LHCN-M2 (cell line): ENCODE measurements around the gene BABAM2. TPM values are rescaled to one million over a fixed set of nuclear protein-coding genes. Genes with fewer than 3 reads are reported as not detected.

Source experiments
- DNase-seq: peaks from one replicate; pipeline ENCODE4 v3.0.0-alpha.2; 2012; ENCODE audit warnings: low read depth
- total RNA-seq: library from RNA; depleted of rRNA; stranded (reverse); fragments of >200 nt; gene quantifications from 2 replicates; pipeline ENCODE4 v1.2.3, GENCODE V29; 2014

BABAM2 gene
- total RNA-seq, 1 experiment from 2014 or later: 36.6 TPM

- DNase-seq: no peak
Observed at GRCh38 chr2:28305202-28305601, 414.7 kb downstream of the BABAM2 start.

DNA sequence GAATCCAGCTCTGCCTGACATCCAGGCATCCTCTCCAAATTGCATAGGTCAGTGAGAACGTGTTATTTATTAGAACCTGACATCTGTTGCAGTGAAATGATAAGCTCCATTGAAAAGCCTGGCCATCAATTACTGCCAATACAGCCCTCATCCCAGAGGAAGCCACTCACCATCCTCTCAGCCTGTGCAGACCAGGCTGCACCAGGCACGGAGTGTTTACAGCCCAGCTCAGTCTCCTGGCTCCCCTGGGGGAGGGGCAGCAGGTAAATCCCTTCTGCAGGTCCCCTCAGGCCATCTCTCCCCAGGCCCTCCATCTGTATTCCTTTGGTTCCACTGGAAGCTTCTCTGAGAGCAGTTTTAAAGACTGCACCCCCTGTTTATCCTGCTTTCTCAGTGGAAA lies 419.6 kb downstream of the BABAM2 start:
- DNase-seq: no peak

GRCh38 chr2:28311660-28312249 lies 421.2 kb downstream of the BABAM2 start:
- no peak for DNase-seq

- DNase-seq: no peak
Observed at GRCh38 chr2:28312307-28313219, 422.0 kb downstream of the BABAM2 start.

- no peak for DNase-seq
Observed at GRCh38 chr2:28313220-28313784, 422.8 kb downstream of the BABAM2 start.

DNA sequence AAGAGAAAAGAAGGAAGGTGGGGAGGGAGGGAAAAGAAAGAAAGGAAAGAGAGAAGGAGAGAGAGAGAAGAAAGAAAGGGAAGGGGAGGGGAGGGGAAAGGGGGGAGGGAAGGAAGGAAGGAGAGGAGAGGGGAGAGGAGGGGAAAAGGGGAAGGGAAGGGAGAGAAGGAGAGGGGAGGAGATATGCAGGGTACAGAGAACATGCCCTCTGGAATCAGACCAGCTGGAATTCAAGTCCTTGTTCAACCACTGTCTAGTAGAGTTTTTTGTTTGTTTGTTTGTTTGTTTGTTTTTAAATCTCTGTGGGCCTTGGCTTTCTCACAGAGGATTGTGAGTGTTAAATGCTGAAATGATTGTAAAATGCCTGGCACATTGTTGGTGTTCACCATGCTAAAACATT lies 424.4 kb downstream of the BABAM2 start:
- no peak for DNase-seq

DNA sequence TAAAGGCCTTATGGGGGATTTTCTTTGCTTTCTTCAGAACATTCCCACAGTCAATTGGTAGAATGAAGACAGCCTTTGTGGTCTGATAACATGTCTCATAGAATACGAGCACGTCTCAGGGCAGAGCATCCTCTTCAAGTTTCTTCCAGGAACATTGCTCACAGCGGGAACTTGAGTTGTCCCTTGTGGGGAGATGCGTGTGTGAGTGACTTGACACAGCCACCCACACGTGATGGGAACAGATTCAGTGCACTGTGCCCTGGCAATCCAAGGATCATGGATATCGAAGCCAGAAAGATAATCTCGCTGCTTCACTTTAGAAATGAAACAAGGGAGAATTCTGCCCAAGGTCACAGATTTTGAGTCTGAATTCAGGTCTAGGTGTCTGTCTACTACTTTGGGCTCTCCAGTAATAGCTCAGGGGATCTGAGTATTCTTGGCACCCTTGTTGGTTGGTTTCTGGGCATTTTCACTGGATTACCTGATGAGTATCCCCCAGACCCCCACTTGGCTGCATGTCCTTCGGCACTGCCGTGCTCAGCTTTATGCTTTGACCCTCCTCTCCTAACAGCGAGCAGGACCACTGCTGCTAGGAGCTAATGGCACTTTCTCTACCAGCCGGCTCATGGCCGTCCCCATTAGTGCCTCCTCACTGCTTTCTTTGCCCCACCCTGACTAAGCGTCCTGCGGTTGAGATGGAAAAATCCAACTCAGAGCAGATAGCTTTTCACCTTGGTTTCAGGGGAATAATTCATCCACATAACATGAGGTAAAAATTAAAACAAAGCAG lies 426.2 kb downstream of the BABAM2 start:
- no peak for DNase-seq

DNA sequence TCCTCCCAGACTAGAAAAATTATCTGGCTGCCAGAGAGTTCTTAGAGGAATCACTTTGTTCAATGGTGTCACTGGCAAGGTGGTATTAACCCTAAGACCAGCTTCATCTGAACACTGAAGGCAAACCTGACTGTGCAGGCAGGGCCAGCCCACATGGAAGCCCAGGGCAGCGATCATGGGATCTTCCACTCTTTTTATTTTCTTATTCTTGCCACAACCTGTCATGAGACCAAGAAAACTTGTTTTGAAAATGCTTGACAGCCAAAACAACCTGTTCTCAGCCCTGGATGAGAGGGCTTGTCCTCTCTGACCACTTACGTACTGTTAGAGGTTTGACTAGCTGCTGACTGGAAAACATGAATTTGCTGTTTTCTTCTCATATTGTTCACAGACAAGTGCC lies 426.9 kb downstream of the BABAM2 start:
- no peak for DNase-seq

- no peak for DNase-seq
Observed at GRCh38 chr2:28318023-28318422, 427.5 kb downstream of the BABAM2 start.

- no peak for DNase-seq
Observed at GRCh38 chr2:28318462-28319117, 428.1 kb downstream of the BABAM2 start.

DNA sequence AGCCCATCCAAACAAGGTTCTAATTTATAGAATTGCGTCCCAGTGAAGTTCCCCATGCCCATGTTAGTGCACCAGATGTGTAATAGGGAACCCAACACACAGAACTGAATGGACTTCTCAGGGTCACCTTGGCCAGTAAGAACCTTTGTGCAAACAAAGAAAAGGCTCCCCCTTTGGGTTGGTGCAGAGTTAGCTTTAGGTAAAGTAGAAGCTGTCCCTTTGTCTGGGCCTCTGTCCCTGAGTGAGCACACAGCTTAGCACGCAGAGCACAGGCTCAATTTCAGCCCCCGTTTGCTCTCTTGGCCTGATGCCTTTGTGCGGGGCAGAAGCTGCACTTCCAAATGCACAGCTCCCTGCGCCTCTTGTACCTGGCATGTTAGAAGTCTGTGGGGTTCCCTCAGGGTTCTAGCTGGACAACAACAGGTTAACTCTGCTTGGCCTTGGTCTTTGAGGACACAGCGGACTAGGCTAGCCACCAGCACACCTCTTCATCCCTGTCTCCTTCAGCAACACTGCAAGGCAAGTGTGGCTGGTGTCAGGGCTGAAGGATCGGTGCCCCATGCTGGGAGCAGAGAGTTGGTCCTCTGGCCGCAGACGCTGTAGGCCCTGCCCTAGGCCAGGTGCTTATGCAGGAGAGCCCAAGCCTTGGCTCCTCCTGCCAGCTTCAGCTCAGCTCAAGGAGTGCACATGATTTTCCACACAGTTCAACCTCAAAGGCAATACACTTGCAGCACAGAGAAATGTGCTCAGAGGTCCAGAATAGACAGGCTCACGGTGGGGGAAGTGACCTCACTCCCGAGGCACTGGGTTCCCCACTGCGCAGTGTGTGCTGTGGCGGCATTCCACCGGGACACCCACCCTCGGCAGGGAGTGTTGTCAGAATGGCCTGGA lies 428.8 kb downstream of the BABAM2 start:
- no peak for DNase-seq

DNA sequence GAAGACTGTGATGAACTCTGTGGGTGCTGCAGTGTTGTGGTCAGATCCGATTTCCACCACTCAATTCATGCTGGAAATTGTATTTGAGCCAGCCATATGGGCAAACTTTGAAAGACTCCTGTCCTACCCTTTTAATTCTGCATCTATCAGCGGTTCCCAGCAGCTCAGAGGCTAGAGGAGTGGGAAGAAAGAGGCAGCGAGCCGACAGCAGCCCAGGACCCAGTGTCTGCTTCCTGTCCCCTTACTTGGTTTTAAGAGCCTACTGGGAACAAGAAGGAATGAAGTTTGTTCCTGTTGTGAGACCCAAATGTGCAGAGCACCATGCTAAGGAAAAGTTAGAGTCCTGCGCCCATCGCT lies 429.5 kb downstream of the BABAM2 start:
- DNase-seq: no peak

DNA sequence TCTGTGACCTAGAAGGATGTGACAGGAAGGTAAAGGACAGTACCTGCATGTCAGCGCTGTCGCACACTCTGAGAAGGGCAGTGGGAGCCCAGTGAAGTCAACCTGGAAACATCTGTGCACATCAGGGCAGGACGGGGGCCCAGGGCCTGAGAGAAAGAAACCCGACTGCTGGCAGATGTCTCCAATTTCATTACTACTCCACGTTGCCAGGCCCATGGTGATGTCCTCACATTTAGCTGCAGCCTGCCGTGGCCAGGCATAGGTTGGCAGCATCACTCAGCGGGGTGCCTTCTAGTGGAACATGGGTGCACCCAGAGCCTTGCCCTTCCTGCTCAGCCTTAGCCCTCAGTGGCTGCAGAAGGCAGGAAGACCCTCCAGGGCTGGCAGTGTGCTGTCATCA lies 429.8 kb downstream of the BABAM2 start:
- DNase-seq: no peak

- no peak for DNase-seq
Observed at GRCh38 chr2:28321426-28321825, 430.9 kb downstream of the BABAM2 start.

- no peak for DNase-seq
Observed at GRCh38 chr2:28322051-28322450, 431.5 kb downstream of the BABAM2 start.

- DNase-seq: no peak
Observed at GRCh38 chr2:28322456-28322855, 431.9 kb downstream of the BABAM2 start.

- no peak for DNase-seq
Observed at GRCh38 chr2:28322981-28323396, 432.5 kb downstream of the BABAM2 start.

DNA sequence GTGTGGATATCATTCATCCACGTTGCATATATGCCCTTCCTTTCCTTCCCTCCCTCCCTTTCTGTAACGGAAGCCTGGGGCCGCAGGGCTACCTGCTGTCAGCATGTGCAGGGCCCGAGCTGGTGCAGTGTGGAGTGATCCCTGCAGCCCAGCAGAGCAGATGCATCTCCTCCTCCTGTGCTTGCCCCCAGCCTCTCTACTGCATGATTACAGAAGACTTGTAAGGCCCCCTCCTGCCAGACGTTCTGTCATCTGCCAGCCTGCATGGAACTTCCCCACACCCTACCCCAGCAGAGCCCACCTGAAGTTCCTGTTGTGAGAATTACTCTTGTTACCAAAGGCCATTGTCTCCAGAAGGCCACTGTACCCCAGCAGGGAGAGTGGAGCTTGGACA lies 434.6 kb downstream of the BABAM2 start:
- no peak for DNase-seq

DNA sequence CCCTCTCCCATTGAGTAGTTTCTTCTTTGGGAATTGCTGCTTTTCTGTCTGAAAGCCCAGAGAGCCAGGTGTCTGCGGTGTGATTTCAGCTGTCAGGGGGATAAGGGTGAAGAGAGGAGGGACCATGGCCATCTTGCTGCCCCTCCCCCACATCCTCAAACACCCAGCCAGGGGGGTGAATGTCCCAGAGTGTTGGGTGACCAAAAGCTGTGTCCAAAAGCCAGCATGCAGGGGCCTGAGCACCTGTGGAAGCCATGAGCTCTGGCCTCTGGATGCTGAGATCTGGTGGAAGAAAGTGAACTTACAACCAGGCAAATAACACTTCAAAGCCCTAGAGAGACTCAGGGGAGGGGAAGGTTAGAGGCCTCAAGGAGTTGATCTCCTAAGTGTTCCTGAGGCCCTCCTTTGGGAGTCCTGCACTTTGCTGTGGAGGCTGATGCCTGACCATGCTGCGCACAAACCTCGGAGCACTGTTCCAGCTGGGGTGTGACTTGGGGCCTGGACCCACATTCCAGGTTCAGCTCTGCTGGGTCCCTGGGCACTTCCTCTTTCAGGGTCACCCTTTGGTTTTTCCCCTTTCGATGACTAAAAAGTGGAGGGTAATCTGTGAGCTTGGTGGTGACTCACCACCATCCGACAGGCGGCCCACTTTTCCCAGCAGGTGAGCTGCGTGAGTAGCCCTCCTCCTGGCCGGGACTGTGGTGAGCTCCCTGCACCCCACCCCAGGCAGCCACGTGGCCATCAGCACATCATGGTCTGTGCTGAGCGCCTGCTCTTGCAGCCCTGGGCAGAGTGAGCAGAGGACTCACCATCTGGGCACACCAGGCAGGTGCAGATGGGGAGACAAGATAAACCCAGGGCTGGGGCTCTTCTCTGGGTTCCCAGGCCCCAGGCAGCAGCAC lies 435.3 kb downstream of the BABAM2 start:
- no peak for DNase-seq

GRCh38 chr2:28326469-28326805 lies 435.9 kb downstream of the BABAM2 start:
- no peak for DNase-seq
